HG03521 (cell line): ENCODE results near the gene TARP.

Experiments used
- ATAC-seq: cut with Tn5 transposase; IDR thresholded peaks from one replicate; pipeline ENCODE4 v1.9.1; 2021; ENCODE audit warnings: mild to moderate bottlenecking, moderate library complexity; ENCODE audit not compliant: unreplicated experiment

TARP gene

DNA sequence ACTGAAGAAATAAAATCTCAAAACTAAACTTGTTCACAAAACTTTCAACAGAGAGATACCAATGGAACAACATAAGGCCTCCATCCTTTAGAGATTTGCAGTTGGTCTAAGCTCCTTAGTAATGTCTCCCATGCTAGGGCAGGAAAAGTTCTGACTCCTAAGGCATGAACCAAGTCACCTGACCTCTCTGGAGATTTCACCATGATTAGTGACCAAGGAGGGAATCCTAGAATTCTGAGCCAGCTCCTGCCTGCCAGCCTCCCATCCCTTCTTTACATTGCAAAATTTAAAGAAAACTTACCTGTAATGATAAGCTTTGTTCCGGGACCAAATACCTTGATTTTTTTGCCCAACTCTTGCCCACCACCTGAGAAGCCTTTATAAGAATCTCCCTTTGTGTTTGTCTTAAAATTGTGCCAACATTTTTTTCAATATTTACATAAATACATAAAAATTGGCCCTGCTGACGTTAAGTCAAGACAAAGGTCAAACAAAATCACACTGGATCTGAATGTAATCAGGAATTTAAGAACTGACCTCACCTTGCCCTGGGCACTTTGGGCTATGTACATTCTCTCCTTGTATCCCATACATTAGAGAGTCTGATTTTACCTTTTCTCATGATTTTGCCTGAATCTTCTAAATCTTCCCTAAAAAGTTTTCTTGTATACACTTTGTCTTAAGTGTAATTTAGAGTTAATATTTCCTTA lies at the start of gene TARP:
TSS of gene TARP (minus strand) at position 351 of the 710 bp plus-strand sequence.
- no peak for ATAC-seq

DNA sequence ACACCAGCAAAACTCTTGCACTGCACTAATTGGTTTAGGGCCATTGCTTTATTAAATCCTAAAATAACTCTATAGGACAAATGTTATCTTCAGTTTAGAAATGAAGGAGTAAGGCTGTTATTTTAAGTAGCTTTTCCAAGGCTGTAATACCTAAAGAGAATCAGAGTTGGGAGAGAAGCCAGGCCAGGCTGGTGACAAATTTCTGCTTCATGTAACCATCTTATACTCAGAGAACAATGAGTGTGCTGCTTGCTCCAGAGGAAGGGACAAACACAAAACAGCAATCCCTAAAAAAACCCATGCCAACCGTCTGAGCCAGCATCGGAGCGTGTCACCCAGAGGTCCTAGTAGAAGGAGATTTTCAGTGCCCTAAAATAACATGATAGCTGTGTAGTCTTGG lies 49.7 kb upstream of the TARP start:
- ATAC-seq, result no peak

DNA sequence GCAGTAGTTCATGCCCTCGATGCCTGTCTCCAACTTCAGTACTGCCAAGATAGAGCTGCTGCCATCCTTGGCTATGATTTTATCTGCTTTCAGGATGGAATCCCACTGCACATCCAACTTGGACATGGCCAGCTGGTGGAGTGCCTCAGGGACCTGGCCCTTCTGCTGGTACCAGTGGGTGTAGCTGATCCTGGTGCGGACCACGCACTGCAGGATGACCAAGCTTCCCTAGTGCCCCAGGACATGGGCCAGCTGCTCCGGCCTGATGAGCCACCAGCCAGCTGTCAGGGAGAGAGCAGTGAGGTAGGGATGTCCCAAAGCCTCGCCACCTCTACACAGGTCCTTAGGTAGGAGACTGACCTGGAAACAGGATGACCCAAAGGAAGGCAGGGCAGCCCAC lies 49.0 kb upstream of the TARP start:
- ATAC-seq, result no peak

DNA sequence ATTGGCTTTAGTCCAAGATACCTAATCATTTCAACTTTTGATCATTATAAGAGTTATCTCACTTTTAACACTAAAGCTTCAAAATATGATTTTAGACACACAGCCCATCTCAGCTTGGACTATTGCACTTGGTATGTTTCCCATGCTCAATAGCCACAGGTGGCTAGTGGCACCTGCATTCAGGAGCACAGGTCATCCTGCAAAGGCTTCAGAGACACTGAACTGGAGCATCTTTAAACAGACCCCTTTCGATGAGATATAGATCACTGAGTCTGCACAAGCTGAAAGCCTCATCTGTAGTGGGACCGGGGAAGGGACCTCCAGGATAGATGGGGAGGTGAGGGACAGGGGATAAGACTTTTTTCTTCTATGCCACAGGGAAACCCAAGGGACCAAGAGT lies 48.5 kb upstream of the TARP start:
- no peak for ATAC-seq

DNA sequence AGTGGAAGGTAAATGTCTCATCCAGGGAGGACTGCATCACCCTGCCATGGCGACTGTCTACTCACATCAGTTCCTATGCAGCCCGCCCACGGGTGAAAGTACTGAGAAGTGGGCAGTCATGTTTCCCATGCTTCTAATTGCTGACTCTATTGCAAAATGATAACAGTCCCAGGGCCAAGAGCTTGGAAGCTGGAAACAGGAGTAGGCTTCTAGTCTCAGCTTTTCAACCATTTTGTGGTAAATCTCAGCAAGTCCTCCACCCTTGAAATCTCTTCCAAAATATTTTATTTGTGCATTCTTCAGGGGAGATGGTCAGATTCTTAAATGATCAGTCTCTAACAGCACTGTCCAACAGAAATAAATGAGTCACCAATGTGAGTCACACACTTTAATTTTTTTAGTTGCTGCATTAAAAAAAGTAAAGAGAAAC lies 48.1 kb upstream of the TARP start:
- no peak for ATAC-seq

DNA sequence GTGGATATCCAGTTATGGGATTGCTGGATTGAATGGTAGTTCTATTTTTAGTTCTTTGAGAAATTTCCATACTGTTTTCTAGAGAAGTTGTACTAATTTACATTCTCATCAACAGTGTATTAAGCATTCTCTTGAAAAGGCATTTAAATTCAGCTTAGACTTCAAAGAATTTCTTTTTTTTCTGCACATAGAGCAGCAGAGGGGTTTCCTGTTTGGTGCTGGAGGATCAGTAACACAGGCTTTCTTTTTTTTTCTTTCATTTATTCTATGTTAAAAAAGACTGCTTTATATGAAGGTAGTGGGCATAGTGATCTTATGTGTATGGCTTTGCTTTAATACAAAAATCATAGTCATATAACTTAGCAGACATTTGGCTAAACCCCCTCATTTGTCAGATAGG lies 47.6 kb upstream of the TARP start:
- ATAC-seq, result no peak

DNA sequence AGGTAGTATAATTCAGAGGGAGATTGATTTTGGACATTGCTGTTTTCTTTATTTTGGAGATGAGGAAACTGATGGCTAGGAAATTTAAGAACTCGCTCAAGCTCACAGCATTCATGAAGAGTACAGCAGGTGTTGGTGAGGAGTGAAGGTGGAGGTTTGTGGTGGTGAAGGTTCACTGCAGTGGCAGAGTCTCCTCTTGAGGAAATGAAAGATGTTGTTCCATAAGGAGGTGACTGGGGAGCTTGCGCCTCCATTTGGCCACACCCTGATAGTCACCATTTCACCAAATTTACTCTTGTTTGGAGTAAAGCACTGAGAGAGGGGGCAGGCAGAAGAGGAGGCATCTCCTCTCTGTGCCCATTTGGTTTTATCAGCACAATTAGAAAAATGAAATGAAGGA lies 46.4 kb upstream of the TARP start:
- no peak for ATAC-seq

DNA sequence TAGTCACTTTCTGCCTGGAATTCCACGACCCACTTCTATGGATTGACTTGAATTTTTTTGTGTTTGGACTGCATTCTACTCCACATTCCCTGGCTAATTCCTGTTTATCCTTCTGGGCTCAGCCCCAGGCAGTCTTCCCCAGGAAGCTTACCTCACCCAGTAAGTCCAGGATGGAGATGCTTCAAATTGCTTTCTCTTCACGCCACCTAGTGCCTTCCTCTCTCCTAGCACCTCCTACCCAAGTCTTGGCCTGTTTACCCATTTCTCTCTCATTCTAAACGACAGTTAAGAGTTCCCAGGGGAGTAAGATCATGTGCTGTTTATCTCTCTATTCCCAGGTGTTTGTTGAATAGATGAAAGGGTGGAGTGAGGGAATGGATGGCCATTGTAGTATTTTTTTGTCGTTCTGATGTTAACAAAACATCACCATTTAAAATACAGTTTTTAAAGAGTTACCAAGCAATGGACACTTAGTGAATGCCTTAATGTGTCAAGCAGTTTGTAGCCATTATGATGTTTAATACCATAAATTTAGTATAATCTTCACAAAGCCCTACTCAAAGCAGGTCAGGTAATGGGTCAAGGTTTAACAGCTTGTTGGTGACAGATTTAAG lies 45.5 kb upstream of the TARP start:
- no peak for ATAC-seq

DNA sequence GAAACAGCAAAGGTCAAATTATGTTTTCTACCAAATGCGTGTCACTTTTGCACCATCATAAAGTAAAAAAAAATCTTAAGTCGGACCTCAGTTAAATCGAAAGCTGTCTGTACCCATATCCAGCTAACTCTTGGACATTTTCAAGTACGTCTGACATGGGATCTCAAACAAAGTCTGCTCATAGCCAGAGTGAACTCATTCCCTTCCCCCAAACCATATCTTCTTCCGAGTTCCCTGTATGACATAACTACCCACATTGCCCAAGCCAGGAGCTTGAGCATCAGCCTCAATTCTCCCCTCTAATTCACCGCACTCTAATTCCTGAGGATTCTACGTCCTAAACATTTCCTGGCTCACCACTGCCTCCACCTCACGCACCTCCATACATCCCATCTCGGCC lies 44.8 kb upstream of the TARP start:
- no peak for ATAC-seq

DNA sequence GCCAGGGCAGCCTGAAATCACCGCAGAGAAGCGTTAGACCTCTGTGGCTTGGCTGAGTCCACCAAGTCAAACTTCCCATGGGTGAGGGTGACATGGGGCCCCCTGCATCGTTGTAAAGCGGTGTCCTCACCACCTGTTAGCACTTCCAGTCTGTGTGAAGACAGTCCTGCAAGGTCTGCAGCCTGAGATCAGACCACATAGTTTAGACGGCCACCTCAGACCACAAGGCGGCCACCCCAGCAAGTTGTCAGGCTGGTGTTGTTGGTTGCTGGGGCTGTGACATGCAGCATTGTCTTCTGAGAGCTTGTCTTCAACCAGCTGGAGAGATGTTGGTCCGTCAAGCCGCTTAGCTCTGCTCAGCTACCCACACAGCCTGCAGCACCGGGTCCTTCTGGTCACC lies 44.1 kb upstream of the TARP start:
- no peak for ATAC-seq

DNA sequence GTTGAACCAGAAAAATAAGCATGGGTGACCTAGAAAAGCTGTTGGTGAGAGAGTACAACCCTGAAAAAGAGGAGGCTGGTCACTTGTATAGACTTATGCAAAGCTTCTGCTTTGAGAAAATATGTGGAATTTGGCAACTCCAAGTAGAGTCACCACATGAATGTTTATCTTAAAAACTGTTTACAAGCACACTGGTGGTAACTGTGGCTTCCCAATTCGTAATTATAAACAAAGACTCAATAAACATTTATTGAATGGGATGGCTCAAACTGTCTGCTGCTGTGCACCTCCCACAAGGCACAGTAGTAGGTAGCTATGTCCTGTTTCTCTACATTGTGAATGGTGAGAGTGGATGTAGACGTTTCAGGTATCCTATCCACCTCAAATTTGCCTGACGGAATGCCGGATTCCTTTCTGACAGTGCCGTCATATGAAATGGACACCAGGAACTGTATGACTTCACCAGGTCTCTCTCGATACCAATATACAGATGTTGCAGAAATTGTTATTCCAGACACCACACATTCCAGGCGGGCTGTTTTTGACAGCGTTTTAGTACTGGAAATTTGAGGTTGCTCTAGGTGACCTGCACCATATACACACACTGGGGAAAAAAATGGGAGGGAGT lies 43.4 kb upstream of the TARP start:
- ATAC-seq, result no peak

DNA sequence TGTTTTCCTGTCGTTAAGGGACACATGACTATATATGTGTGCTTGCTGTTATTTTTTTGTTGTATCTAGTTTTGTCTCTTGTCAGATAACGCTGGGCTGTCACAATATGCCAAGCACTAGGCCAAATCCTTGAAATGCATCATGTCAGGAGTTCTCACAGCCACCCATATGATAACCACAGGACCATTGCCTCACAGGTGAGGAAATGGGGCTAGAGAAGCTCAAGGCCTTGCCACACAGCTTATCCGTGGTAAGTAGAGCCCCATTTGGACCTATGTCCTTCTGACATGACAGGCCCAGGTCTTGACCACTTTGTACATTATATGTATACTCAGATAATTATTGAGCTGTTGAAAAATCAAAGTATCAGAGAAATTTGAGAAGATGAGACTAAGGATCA lies 42.0 kb upstream of the TARP start:
- no peak for ATAC-seq

DNA sequence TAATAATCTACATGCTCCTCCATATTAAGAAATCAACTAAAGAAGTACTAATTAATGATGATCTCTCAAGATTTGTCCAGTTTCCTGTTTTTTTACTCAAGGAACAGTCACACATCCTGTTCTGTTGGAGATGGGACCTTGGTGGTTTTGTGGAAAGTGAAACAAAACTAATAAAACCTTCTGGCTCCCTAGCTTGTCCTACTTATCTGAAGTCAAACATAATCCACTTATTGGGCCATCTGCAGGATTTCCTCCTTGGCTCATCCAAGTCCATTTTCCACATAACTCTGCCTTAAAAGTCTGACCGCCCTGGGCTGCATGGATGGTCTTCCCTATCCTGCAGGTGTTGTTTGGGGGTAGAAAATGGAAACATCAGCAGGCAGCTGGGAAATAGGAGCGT lies 39.4 kb upstream of the TARP start:
- no peak for ATAC-seq

DNA sequence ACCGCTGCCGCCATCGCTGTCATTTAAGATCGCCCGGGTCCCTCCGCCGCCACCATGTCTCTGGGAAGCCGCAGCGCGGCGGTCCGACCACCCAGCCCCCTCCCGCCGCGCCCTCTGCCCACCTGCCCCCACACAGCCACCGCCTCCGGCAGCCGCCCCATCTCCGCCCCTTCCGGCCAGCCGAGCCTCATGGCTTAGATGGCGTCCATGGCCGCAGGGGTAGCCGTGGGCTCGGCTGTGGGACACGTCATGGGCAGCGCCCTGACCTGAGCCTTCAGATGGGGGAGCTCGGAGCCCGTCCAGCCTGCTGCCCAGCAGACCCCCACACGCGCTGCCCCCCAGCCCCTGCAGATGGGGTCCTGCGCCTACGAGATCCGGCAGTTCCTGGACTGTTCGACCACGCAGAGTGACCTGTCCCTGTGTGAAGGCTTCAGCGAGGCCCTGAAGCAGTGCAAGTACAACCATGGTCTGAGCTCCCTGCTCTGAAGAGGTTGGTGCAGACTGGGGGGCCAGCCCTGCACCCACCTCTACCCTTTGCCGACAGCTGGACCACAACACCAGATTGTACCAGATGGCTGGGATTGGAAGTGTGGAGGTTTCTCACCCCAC lies 38.0 kb upstream of the TARP start:
- ATAC-seq, result no peak

DNA sequence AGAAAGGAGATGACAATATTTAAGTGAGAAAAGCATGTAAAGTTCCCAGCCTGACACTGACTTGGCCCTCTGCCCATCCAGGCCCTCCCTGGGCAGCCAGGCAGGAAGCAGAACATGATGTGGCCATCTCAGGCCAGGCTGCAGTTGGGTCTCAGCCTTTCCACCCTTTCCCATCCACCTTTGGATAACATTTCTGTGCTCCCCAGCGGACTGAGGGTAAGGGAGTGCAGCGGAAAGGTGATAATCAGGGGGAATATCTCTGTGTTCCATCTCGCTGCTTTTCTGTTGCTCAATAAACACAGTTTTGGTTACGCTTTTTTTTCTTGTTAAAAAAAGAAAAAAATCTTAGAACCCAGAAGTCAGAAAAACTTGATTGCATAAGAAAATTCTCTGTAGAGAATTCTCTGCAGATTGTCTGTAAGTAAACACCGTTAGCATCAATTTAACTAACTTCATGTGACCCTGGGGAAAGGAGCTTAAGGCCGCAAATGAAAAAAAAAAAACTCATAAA lies 37.2 kb upstream of the TARP start:
- no peak for ATAC-seq

DNA sequence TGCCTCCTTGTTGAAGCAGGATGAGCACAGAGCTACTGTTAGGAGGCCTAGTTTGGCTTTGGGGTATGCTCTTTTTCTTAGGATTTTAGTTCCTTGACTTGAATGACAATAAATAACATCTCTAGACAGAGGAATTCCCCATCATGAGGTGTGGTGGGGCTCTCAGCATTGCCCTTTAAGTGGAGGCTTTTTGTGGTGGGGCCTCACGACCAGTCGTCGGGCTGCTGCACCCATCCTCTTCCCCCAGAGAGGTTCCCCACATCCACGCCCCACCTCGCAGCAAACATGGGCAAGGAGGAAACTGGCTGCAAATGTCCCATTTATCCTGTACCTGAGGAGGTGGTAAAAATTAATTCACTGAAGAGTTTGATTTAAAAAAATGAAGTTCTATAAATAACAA lies 36.1 kb upstream of the TARP start:
- ATAC-seq, result no peak

DNA sequence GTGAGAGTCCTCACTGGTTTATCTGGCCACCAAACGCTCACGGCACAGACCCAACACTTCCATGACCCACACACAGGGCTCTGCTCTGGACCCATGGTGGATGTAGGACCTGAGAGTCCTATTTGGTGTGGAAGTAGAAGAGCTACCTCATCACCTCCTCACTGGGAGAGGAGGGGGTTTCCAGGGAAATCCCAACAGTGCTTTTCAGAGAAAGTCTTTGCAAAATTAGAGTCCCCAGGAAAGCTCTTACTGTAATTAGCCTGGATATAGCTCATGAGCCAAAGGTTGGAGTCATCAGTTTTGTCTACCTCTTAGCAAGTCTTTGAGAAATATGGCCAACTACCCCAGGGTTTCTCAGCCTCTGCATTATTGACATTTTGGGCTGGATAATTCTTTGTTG lies 34.7 kb upstream of the TARP start:
- ATAC-seq, result no peak

DNA sequence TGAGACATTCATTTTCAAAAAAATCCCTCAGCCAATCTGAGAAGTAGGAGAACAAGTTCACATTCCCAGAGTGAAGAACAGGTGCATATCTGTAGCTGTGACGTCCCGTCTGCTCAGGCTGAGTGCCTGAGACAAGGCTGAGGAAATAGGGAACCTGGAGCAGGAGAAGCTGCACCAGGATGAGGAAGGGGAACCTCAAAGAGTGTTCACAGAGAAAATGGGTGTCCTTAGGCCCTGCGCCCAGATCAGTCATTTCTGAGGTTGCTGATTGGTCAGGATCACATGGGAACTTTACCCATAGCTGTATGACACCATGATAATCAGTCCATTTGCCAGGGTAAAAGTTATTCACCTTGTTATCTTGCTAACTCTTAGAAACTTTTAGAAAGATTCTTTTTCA lies 34.2 kb upstream of the TARP start:
- ATAC-seq, result no peak

DNA sequence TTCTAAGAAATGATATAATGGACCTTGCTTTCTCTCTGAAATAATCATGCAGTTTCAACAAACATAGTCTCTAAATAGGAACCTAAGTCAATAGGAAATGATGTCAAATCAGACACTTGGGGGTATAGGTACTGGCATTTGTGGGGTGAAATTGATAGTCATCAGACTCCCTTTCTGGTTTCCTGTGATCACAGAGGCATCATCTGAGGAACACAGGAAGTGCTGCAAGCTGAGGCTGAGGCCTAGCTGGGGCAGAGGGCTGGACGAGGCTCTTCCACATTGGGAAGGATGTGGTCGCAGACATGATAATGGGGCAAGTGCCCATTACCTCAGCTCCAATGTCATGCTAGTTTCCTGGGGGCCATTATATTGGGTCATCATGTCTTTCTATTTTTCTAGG lies 33.5 kb upstream of the TARP start:
- no peak for ATAC-seq

DNA sequence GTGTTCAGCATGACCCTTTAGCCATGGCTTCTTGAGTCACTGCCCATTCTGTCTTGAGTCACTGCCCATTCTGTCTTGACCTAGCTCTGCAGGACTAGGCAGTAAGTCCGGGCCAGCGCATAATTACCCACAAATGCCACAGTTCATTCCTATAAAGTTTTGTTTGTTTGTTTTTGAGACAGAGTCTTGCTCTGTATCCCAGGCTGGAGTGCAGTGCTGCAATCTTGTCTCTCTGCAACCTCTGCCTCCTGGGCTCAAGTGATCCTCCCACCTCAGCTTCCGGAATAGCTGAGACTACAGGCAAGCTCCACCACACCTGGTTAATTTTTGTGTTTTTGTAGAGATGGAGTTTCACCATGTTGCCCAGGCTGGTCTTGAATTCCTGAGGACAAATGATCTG lies 32.7 kb upstream of the TARP start:
- ATAC-seq, result no peak

DNA sequence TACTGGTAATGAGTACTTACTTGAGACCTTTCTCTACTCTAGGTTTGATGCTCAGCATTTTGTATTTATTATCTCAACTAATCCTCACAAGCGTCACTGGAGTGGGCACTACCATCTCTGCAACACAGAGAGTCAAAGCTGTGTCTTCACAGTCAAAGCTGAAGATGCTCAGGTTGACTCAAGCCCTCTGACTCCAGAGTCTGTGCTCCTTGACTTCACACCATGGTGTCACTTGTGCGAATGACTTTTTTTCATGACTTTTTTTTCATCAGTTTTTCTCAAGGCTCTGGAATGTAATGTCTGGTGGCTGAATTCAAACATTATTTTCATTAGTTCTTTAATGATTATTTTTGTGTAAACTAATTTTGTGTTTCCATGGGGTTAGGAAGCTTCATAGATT lies 30.4 kb upstream of the TARP start:
- no peak for ATAC-seq

DNA sequence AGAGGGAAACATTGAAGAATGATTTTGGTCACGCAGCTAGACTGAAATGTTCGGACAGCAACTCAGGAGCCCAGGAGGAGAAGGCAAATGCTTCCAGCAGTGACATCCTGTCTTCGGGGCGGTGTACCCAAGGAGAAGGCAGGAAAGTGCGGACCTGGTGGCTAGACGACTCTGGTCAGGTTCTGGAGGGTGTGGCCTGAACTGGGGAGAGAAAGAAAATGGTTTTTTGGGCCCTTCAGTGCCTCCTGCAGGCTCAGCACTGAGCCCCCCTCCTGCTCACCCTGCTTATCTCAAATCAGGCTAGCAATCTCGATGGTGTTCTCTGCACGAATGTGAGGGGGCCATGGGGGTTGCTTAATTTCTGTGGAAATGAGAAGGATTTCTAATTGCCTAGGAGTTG lies 26.7 kb upstream of the TARP start:
- no peak for ATAC-seq
